MM.1S (cell line): ENCODE data around the gene VEGFB.

Experiments used
- EZH2 ChIP-seq: fragments of 300-600 bp; sonication (generic); optimal IDR thresholded peaks from 2 replicates; pipeline ENCODE3; 2017; ENCODE audit warnings: low read depth, mild to moderate bottlenecking, antibody characterized with exemption, low read length, mixed read lengths
- EZH2phosphoT487 ChIP-seq: fragments of 300-600 bp; sonication (generic); IDR thresholded peaks from 2 replicates; pipeline ENCODE4 v1.6.1; 2018; ENCODE audit warnings: antibody characterized with exemption, low read length
- TF ChIP-seq, protein P1 (sequence below): fragments of 300-600 bp; sonication (generic); IDR thresholded peaks from 2 replicates; pipeline ENCODE4 v1.5.1; 2016; ENCODE audit warnings: antibody characterized with exemption, low read length, mixed read lengths

DNA sequence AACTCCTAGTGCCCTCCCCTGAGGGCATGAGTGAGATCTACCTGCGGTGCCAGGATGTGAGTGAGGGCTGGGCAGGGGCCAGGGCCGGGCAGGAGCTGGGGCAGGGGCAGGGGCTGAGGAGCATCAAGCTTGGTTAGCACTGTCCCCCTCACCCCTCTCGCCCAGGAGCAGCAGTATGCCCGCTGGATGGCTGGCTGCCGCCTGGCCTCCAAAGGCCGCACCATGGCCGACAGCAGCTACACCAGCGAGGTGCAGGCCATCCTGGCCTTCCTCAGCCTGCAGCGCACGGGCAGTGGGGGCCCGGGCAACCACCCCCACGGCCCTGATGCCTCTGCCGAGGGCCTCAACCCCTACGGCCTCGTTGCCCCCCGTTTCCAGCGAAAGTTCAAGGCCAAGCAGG, 14.1 kb upstream of the VEGFB start:
- TF ChIP-seq, protein P1, sequence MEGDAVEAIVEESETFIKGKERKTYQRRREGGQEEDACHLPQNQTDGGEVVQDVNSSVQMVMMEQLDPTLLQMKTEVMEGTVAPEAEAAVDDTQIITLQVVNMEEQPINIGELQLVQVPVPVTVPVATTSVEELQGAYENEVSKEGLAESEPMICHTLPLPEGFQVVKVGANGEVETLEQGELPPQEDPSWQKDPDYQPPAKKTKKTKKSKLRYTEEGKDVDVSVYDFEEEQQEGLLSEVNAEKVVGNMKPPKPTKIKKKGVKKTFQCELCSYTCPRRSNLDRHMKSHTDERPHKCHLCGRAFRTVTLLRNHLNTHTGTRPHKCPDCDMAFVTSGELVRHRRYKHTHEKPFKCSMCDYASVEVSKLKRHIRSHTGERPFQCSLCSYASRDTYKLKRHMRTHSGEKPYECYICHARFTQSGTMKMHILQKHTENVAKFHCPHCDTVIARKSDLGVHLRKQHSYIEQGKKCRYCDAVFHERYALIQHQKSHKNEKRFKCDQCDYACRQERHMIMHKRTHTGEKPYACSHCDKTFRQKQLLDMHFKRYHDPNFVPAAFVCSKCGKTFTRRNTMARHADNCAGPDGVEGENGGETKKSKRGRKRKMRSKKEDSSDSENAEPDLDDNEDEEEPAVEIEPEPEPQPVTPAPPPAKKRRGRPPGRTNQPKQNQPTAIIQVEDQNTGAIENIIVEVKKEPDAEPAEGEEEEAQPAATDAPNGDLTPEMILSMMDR = no peak
- no peak for TF ChIP-seq EZH2phosphoT487
- TF ChIP-seq EZH2 = no peak
